HCT116 (cell line): Measurements from ENCODE around the gene PSTPIP1.

ENCODE experiments used
- CEBPB ChIP-seq: IDR thresholded peaks from 2 replicates; pipeline ENCODE4 v1.6.1; 2012; ENCODE audit warnings: low read depth
- EZH2 ChIP-seq: fragments of 200-600 bp; sonication (generic); IDR thresholded peaks from 2 replicates; pipeline ENCODE4 v1.6.1; 2017; ENCODE audit warnings: antibody characterized with exemption, mixed run types
- POLR2A ChIP-seq: IDR thresholded peaks from 2 replicates; pipeline ENCODE4 v1.7.0; 2011; ENCODE audit warnings: borderline replicate concordance; ENCODE audit not compliant: insufficient read depth, insufficient read length; ENCODE audit errors: extremely low read depth
- POLR2AphosphoS5 ChIP-seq: IDR thresholded peaks from 2 replicates; pipeline ENCODE4 v1.6.1; 2011; ENCODE audit warnings: mild to moderate bottlenecking, low read depth, low read length, moderate library complexity
- RAD21 ChIP-seq: IDR thresholded peaks from 2 replicates; pipeline ENCODE4 v1.6.1; 2012; ENCODE audit warnings: low read depth, mild to moderate bottlenecking
- SIN3A ChIP-seq: IDR thresholded peaks from 2 replicates; pipeline ENCODE4 v1.6.1; 2012; ENCODE audit warnings: low read depth
- SP1 ChIP-seq: IDR thresholded peaks from 2 replicates; pipeline ENCODE4 v1.6.1; 2012; ENCODE audit warnings: low read depth
- TCF7L2 ChIP-seq: IDR thresholded peaks from 2 replicates; pipeline ENCODE4 v1.7.0; 2011; ENCODE audit warnings: borderline replicate concordance, inconsistent platforms; ENCODE audit not compliant: insufficient read depth, insufficient read length; ENCODE audit errors: extremely low read depth
- YY1 ChIP-seq: IDR thresholded peaks from 2 replicates; pipeline ENCODE4 v1.6.1; 2011; ENCODE audit warnings: low read length, low read depth, moderate library complexity, mild to moderate bottlenecking; ENCODE audit not compliant: insufficient replicate concordance; ENCODE audit errors: extremely low read depth
- ZNF274 ChIP-seq: fragments of 200-500 bp; sonication (Bioruptor generic); IDR thresholded peaks from 2 replicates; pipeline ENCODE4 v1.6.1; 2014; ENCODE audit warnings: mild to moderate bottlenecking, low read depth, low read length, inconsistent platforms
- TF ChIP-seq, protein P1 (sequence below), 3 experiments: fragments of 200-600 bp in 1 of 3; sonication (generic) in 1 of 3; IDR thresholded peaks in 2 of 3; conservative IDR thresholded peaks in 1 of 3; 2 replicates each; pipeline ENCODE4 v1.5.1; 2012 to 2017; ENCODE audit warnings: low read depth in 2 of 3, low read length in 2 of 3, antibody characterized with exemption in 1 of 3, borderline replicate concordance in 1 of 3, control low read depth in 1 of 3, mild to moderate bottlenecking in 1 of 3, mixed read lengths in 1 of 3, mixed run types in 1 of 3, moderate library complexity in 1 of 3; ENCODE audit not compliant: insufficient read depth in 1 of 3
- TF ChIP-seq, protein P2 (sequence below): IDR thresholded peaks from 2 replicates; pipeline ENCODE4 v1.6.1; 2012
- TF ChIP-seq, protein P3 (sequence below): IDR thresholded peaks from 2 replicates; pipeline ENCODE4 v1.6.1; 2011; ENCODE audit warnings: mild to moderate bottlenecking, low read length, moderate library complexity; ENCODE audit not compliant: insufficient replicate concordance; ENCODE audit errors: extremely low read depth

DNA sequence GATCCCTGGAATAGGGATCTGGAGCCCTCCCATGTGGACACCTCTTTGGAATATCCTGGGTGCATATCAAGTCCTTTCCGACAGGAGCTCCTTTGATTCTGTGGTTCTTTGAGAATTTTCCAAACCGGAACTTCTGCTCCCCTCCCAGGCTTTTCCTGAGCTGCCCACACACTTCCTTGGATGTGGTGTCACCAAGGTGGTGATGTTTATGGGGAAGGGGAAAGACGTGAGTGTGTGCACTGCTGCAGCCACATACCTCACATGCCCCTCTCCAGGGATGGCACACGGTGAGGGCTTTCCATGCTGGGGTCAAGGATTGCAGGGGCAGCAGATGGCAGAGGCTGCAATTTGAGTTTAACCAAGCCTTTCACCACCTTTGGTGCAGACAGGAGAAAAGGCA, 27.9 kb upstream of the PSTPIP1 start:
- TF ChIP-seq POLR2A: no peak
- TF ChIP-seq, protein P1, sequence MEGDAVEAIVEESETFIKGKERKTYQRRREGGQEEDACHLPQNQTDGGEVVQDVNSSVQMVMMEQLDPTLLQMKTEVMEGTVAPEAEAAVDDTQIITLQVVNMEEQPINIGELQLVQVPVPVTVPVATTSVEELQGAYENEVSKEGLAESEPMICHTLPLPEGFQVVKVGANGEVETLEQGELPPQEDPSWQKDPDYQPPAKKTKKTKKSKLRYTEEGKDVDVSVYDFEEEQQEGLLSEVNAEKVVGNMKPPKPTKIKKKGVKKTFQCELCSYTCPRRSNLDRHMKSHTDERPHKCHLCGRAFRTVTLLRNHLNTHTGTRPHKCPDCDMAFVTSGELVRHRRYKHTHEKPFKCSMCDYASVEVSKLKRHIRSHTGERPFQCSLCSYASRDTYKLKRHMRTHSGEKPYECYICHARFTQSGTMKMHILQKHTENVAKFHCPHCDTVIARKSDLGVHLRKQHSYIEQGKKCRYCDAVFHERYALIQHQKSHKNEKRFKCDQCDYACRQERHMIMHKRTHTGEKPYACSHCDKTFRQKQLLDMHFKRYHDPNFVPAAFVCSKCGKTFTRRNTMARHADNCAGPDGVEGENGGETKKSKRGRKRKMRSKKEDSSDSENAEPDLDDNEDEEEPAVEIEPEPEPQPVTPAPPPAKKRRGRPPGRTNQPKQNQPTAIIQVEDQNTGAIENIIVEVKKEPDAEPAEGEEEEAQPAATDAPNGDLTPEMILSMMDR (IDR thresholded peaks at IDR 0.05 in 2 of 3, conservative IDR thresholded peaks at IDR 0.05 in 1 of 3; ENCODE audit: borderline replicate concordance in 1 of 3, insufficient read depth in 1 of 3, low read depth in 2 of 3, low read length in 2 of 3): no peak
- TF ChIP-seq SIN3A: no peak
- no peak for TF ChIP-seq RAD21
- TF ChIP-seq POLR2AphosphoS5: no peak
- TF ChIP-seq TCF7L2: no peak
- no peak for TF ChIP-seq CEBPB
- TF ChIP-seq SP1: no peak
- no peak for TF ChIP-seq YY1
- TF ChIP-seq, protein P2, sequence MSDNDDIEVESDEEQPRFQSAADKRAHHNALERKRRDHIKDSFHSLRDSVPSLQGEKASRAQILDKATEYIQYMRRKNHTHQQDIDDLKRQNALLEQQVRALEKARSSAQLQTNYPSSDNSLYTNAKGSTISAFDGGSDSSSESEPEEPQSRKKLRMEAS: no peak
- no peak for TF ChIP-seq EZH2
- TF ChIP-seq, protein P3, sequence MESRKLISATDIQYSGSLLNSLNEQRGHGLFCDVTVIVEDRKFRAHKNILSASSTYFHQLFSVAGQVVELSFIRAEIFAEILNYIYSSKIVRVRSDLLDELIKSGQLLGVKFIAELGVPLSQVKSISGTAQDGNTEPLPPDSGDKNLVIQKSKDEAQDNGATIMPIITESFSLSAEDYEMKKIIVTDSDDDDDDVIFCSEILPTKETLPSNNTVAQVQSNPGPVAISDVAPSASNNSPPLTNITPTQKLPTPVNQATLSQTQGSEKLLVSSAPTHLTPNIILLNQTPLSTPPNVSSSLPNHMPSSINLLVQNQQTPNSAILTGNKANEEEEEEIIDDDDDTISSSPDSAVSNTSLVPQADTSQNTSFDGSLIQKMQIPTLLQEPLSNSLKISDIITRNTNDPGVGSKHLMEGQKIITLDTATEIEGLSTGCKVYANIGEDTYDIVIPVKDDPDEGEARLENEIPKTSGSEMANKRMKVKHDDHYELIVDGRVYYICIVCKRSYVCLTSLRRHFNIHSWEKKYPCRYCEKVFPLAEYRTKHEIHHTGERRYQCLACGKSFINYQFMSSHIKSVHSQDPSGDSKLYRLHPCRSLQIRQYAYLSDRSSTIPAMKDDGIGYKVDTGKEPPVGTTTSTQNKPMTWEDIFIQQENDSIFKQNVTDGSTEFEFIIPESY: no peak
- TF ChIP-seq ZNF274: no peak
